Thyroid gland (tissue), 4 donors: ENCODE results near the gene DENND5A.

Experiments used
- POLR2A ChIP-seq, 2 donors: fragments of 450-650 bp; IDR thresholded peaks; one replicate each; pipeline ENCODE4 v1.6.1; 2017; ENCODE audit warnings: antibody characterized with exemption in 2 of 2, mild to moderate bottlenecking in 2 of 2, moderate library complexity in 1 of 2
- TF ChIP-seq, protein P1 (sequence below), 6 experiments: fragments of 200-600 bp in 3 of 6; fragments of 450-650 bp in 3 of 6; sonication (generic) in 3 of 6; IDR thresholded peaks; one replicate each; pipeline ENCODE4 v1.5.1; 2016 to 2019; ENCODE audit warnings: antibody characterized with exemption in 6 of 6, mild to moderate bottlenecking in 2 of 6, inconsistent platforms in 1 of 6, moderate library complexity in 1 of 6

DNA sequence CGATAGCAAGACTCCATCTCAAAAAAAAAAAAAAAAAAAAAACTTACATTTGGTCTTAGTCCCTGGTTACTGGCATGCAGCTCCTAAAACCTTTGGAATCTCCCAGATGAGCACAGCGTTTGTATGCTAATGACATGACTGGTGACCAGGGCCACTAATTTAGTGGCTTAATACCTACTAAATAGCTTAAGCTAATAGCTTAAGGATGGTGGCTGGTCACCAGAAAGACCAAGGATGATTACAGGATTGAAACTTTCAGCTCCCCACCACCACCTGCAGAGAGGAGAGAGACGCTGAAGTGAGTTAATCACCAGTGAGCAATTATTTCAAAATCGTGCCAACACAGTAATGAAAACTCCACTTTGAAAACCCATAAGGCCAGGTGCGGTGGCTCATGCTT is 37.1 kb downstream of the DENND5A start:
- TF ChIP-seq, protein P1, sequence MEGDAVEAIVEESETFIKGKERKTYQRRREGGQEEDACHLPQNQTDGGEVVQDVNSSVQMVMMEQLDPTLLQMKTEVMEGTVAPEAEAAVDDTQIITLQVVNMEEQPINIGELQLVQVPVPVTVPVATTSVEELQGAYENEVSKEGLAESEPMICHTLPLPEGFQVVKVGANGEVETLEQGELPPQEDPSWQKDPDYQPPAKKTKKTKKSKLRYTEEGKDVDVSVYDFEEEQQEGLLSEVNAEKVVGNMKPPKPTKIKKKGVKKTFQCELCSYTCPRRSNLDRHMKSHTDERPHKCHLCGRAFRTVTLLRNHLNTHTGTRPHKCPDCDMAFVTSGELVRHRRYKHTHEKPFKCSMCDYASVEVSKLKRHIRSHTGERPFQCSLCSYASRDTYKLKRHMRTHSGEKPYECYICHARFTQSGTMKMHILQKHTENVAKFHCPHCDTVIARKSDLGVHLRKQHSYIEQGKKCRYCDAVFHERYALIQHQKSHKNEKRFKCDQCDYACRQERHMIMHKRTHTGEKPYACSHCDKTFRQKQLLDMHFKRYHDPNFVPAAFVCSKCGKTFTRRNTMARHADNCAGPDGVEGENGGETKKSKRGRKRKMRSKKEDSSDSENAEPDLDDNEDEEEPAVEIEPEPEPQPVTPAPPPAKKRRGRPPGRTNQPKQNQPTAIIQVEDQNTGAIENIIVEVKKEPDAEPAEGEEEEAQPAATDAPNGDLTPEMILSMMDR (IDR thresholded peaks at IDR 0.05), result no peak
- no peak for TF ChIP-seq POLR2A (IDR thresholded peaks at IDR 0.05)
